ENCODE data around the gene ARHGAP26.
"Not testable (repeated sequence)": the region's sequence is repeated elsewhere in the genome, so short reads cannot be mapped to it uniquely, and the experiment has no call there.

The ARHGAP26 gene

DNA sequence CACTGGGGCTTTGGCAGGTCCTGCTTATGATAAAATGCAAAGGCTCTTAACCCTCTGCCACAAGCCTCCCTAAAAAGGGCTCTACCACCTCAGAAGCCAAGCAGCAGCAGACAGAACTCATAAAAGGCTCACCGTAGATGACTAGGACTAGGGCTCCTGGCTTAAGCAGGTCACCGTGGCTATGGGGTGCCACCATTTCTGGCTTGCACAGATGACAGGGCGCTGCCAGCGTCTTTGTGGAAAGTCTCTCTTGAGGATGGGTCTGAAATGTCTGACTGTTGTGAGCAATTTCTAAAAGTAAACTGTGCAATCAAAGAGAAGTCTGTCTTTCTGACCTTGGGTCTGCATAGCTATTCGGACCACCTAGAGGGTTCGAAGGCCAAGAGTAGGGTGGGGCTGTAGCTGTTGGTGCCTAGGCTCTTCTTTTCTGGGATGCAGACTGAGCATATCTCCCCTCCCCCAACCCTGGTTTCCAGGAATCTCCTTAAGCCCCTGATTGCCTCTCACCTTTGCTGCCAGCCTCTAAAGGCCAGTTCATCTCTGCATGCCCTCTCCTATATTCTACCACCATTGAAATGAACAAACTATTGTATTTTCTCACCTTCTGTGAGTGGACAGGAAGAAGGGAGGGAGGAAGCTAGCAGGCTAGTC lies 307.4 kb downstream of the ARHGAP26 start:
- DNase-seq (ENCODE audit: low read depth in 2 of 2, low spot score in 1 of 2) = no peak

DNA sequence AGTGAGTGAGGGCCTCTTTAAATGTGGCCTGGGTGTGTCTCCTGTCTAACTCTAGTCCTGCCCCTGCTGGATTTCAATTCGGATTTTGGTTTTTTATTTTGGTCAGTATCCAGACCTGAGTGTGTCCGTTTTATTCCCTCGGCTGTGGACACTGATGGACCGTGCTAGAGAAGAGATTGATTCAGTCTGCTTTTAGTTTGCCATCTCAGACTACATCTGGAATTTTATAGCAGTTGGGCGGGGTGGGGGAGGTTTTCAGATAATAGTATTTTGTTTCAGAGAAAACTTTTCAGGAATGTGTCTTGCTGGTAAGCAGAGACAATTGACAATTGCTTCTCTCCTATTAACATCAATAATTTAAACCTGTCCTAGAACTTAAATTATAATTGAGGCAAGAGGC lies 308.1 kb downstream of the ARHGAP26 start:
- no peak for DNase-seq (ENCODE audit: low read depth in 2 of 2, low spot score in 1 of 2)

GRCh38 chr5:143078971-143079370 lies 308.8 kb downstream of the ARHGAP26 start:
- no peak for DNase-seq (ENCODE audit: low read depth in 2 of 2, low spot score in 1 of 2)

GRCh38 chr5:143080407-143080806 lies 310.2 kb downstream of the ARHGAP26 start:
- DNase-seq (ENCODE audit: low read depth in 2 of 2, low spot score in 1 of 2) = no peak

GRCh38 chr5:143080982-143081381 lies 310.8 kb downstream of the ARHGAP26 start:
- DNase-seq (ENCODE audit: low read depth in 2 of 2, low spot score in 1 of 2) = no peak

DNA sequence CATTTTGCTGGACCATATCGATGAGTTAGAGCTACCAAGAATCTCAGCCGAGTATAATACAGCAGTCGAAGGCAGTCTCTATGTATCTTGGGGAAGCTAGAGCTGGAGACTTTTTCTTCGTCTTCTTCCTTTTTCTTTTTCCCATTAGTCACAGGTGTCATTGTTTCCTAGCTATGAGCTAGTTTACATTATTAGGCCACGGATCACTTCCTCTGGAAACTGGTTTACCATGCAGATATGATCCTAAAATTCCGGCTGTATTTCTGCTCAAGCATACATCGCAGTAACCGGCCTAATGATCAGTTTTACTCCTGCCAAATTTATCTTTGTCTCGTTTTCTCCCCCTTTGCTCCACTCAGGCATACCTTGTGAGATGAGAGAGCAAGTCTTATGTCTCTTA lies 312.8 kb downstream of the ARHGAP26 start:
- DNase-seq (ENCODE audit: low read depth in 2 of 2, low spot score in 1 of 2) = no peak

GRCh38 chr5:143084407-143084806 lies 314.2 kb downstream of the ARHGAP26 start:
- no peak for DNase-seq (ENCODE audit: low read depth in 2 of 2, low spot score in 1 of 2)

- no peak for DNase-seq (ENCODE audit: low read depth in 2 of 2, low spot score in 1 of 2)
Observed at GRCh38 chr5:143085319-143085917, 315.2 kb downstream of the ARHGAP26 start.

DNA sequence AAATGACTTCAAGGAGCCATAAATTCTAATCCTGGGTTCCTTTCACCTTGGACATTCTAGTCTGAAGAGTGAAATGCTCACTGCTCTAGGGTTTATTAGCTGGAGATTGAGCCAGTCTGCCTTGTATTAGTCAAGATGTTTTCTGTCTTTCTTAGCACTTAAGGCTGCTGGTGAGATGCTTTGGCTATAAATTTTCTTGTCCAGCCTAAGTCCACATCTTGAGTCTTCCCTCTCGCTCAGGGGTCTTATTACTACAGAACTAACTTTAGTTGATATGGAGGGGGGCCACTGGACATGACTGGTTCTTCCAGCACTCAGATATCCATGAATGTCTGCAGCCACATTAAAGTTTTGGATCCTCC lies 316.4 kb downstream of the ARHGAP26 start:
- no peak for DNase-seq (ENCODE audit: low read depth in 2 of 2, low spot score in 1 of 2)

GRCh38 chr5:143086908-143087637 lies 316.9 kb downstream of the ARHGAP26 start:
- DNase-seq (ENCODE audit: low read depth in 2 of 2, low spot score in 1 of 2) = no peak

GRCh38 chr5:143088702-143089101 lies 318.5 kb downstream of the ARHGAP26 start:
- DNase-seq (ENCODE audit: low read depth in 2 of 2, low spot score in 1 of 2) = not testable (repeated sequence)

DNA sequence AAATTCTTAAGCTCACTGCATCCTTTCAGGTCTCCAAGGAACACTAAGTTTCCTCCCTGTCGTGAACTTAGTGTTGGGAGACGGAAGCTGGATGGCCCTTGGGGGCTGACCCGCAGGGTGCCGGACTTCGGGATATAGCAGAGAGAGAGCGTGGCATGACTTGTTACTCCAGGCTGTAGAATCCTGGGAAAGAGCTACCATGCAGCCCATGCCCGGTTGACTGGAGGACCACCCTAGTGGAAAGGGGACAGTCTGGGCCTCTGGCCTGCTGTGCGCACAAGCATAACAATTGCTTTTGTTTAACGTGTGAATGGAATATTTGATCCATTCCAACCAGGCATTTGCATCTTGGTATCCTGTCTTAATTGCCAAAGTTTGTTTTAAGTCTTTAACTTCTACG lies 319.9 kb downstream of the ARHGAP26 start:
- DNase-seq (ENCODE audit: low read depth in 2 of 2, low spot score in 1 of 2) = not testable (repeated sequence)

DNA sequence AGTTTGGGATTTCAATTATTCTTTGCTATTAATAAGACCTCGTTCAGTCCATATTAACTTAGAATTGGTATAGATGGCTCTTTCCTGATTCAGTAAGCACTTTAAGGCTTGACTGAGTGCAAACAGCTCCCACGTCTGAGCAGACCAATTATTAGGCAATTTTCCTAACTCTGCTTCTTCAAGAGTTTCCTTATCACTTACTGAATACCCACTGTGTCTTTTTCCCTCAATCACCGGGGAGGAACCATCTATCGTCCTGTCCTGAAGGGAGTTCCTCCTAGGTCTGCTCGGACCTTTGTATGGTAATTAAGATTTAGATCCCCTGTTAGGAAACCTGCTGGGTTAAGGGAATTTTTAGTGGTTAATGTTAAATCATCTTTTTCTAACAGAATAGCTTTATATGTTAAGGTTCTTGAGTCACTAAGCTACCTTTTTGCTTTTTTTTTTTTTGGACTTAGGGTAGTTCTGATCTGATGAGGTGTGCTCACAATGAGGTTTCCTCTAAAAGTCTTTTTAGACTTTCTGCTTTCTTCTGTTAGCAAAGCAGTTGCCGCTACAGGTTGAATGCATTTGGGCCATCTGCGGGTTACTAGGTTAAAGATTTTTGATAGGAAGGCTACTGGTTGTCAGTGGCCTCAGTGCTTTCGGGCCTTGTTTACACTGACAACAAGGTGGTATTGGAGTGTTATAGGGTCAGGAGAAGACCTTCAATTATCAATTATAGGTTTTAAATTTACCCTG lies 322.7 kb downstream of the ARHGAP26 start:
- DNase-seq (ENCODE audit: low read depth in 2 of 2, low spot score in 1 of 2) = not testable (repeated sequence)

DNA sequence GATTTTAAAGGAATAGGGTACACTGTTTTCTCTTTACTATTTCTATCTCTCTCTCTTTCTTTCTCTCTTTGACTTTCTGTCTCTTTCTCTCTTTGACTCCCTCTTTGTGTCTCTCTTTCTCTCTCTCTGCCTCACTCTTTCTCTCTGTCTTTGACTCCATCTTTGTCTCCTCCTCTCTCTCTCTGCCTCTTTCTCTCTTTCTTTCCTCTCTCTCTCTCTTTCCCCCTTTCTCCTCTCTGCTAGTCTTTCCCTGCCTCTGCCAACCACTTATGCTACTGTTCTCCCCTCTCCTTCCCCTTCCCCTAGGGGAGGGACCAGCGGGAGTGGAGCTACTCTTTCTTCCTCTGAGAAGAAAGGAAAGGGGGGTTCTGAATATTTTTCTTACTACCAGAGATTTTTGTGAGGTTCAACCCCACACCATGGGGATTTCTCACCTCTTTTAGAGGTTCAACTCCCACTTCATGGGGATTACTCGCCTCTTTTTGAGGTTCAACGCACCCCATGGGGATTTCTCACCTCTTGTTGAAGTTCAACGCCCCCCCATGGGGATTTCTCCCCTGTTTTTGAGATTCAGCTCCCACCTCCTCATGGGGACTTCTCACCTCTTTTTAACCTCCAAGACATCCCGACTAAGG lies 323.4 kb downstream of the ARHGAP26 start:
- DNase-seq (ENCODE audit: low read depth in 2 of 2, low spot score in 1 of 2) = no peak

DNA sequence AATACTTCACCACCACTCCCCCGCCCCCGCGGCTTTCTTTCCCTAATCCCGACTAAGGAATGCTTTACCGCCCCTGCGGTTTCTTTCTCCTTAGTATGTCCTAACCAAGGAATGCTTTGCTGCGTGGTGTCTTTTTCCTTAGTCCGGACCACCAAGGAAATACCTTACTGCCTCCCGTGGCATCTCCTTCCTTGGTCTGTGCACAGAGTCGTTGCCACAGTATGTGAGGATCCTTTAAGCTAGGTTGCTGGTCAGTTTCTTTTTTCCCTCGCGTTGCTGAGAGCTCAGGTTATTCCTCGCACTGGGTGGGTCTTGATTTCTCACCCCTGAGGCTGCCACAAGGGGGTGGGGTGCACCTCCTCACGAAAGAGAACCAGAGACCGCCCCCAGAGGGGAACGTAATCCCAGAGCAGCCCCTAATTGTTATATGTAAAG lies 323.9 kb downstream of the ARHGAP26 start:
- no peak for DNase-seq (ENCODE audit: low read depth in 2 of 2, low spot score in 1 of 2)

DNA sequence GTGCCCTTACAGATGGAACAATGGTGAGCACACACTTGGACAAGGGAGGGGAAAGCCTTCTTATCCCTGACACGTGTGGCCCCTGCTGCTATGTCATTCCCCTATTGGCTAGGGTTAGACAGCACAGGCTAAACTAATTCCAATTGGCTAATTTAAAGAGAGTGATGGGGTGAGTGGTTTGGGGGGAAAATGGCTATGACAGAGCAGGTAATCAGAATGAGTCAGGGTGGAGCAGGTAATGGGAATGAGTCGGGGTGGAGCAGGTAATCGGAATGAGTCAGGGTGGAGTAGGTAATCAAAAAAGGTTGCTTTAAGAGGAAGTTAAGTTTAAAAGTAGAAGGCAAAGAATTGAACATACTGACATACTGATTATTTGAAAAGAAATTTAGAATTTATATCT lies 324.4 kb downstream of the ARHGAP26 start:
- not testable (repeated sequence) for DNase-seq (ENCODE audit: low read depth in 2 of 2, low spot score in 1 of 2)

GRCh38 chr5:143101121-143101520 lies 330.9 kb downstream of the ARHGAP26 start:
- no peak for DNase-seq (ENCODE audit: low read depth in 2 of 2, low spot score in 1 of 2)

DNA sequence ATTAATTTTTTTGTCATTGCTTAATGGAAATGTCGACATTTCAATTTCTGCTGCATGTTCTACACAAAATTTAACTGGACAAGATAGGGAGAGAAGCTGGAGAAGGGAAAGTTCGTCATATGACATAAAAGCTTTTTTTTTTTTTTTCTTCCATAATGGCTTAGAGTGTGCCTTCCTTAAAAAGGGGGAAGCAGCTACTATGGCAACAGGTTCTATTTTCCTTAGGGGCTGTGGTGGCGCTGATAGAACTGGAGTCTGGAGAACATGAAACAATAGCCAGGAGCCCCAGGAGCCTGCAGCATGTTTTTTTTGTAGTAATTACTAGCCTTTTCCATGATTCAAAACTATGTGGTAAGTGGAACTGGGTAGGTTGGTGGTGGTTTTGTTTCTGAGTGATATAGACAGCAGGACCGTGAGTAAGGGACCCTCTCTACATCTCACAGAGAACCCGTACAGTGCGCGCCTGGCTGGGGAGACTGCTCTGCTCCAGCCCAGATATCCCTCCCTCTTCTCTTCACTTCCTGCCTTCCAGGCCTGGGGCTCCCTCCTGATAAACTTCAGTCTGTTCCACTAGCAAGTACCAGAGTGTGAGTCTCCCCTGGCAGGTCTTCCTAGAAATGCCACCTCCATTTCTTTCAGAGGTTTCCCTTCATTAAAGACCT lies 331.7 kb downstream of the ARHGAP26 start:
- DNase-seq (ENCODE audit: low read depth in 2 of 2, low spot score in 1 of 2) = no peak

DNA sequence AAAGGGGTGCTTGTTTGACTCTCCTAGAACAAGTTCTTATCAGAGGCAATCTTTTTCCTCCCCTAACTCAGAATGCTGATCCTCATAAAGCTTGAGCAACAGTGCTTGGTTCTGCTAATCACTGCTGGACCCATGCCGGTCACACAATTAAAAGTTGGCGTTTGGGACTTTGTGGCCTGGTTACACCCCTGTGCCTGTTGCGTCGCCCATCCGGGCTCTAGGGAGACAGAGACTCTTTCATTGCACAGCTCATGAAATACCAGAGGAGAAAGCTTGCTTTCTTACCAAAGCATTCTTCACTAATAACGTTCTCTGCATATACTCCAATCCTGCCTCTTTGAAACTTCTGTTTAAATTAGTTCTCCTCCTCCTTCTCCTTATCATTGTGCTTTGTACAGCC lies 332.2 kb downstream of the ARHGAP26 start:
- DNase-seq (ENCODE audit: low read depth in 2 of 2, low spot score in 1 of 2) = no peak

- DNase-seq (ENCODE audit: low read depth in 2 of 2, low spot score in 1 of 2) = no peak
Observed at GRCh38 chr5:143105216-143105905, 335.2 kb downstream of the ARHGAP26 start.
